Measurements from ENCODE around the gene LRRC15. TPM values are rescaled to one million over a fixed set of nuclear protein-coding genes. Genes with fewer than 3 reads are reported as not detected.

LRRC15 gene
- total RNA-seq, 1 experiment from 2014 or later = 0.28 TPM

GRCh38 chr3:194386066-194386465 is 16.5 kb upstream of the LRRC15 start:
- POLR2A ChIA-PET = no interaction called here

DNA sequence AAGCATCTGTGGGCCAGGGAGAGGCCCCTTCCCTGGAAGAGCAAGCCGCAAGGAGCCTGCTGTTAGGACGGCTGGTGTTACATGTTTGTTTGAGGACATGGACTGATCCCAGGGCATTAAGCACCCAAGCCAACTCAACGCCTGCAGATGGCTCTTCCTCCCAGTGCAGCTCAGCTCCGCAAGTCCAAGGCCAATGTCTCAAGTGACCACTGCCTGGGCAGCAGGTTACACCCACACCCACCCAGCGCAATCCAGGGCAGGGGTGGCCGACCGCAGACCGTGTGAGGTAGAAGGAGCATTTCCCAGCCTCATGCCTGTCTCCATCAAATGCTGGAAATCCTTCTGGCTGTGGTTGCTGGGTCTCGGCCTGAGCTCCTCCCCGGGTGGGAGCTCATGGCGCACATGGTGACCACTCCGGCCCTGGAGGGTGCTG is 15.0 kb upstream of the LRRC15 start:
- CTCF ChIA-PET = no interaction called here
- Histone ChIP-seq H3K9me3 (ENCODE audit: control insufficient read depth, insufficient read depth, low read depth, low read length) (no peaks in the 10 kb centered on the region), H3K4me1 (ENCODE audit: control insufficient read depth, insufficient read depth, low read length) (0 out of 2 replicates have a peak, but pooled peaks cover 6% of the 10 kb centered on the region), H3K27ac (ENCODE audit: low read length) (no peak overlapping the region), H3K27me3 (ENCODE audit: control insufficient read depth, insufficient read depth, low read length) (no peaks in the 10 kb centered on the region), H3K4me3 (ENCODE audit: low read depth in 2 of 2, low read length in 2 of 2) (no peak overlapping the region), H3K36me3 (ENCODE audit: control insufficient read depth, insufficient read depth, low read length) (no peaks in the 10 kb centered on the region)
- TF ChIP-seq POLR2AphosphoS5 (IDR thresholded peaks at IDR 0.05; ENCODE audit: low read depth, low read length) (no peak), REST (IDR thresholded peaks at IDR 0.05; ENCODE audit: insufficient read depth in 1 of 2, low read depth in 2 of 2, low read length in 1 of 2) (no peak), TCF7L2 (IDR thresholded peaks at IDR 0.05; ENCODE audit: low read depth, low read length) (no peak), SIN3A (IDR thresholded peaks at IDR 0.05; ENCODE audit: borderline replicate concordance, insufficient read depth, low read depth, low read length) (no peak), CTCF (IDR thresholded peaks at IDR 0.05) (no peak)
- DNase-seq (ENCODE audit: low read depth, low spot score) (no peak), ATAC-seq (peak; percentile 12; the same call in 1 of the 2 replicates)
- POLR2A ChIA-PET = no interaction called here
- no TSS peak for BruUV-seq (replicated peaks)
- in situ Hi-C loops (cut with HindIII; ENCODE audit: low pct_unique_long_range_greater_than_20kb, low sequenced_read_pairs) (no loop called here), intact Hi-C loops (cut with micrococcal nuclease; ENCODE audit: unreplicated experiment) (no loop called here)

More at GRCh38 chr3:194386066-194386465, 16.5 kb upstream of the LRRC15 start:
- Histone ChIP-seq H3K4me1 (ENCODE audit: control insufficient read depth, insufficient read depth, low read length) (0 out of 2 replicates have a peak, but pooled peaks cover 6% of the 10 kb centered on the region), H3K9me3 (ENCODE audit: control insufficient read depth, insufficient read depth, low read depth, low read length) (no peaks in the 10 kb centered on the region; the same call in 1 of the 2 replicates), H3K27ac (ENCODE audit: low read length) (no peak overlapping the region), H3K27me3 (ENCODE audit: control insufficient read depth, insufficient read depth, low read length) (no peaks in the 10 kb centered on the region; the same call in 1 of the 2 replicates), H3K4me3 (ENCODE audit: low read depth in 2 of 2, low read length in 2 of 2) (no peak overlapping the region), H3K36me3 (ENCODE audit: control insufficient read depth, insufficient read depth, low read length) (no peaks in the 10 kb centered on the region)
- in situ Hi-C loops (cut with HindIII; ENCODE audit: low pct_unique_long_range_greater_than_20kb, low sequenced_read_pairs) = no loop called here
- TF ChIP-seq TCF7L2 (IDR thresholded peaks at IDR 0.05; ENCODE audit: low read depth, low read length) = no peak
- no peak for TF ChIP-seq SIN3A (IDR thresholded peaks at IDR 0.05; ENCODE audit: borderline replicate concordance, insufficient read depth, low read depth, low read length)
- no peak for TF ChIP-seq REST (IDR thresholded peaks at IDR 0.05; ENCODE audit: insufficient read depth in 1 of 2, low read depth in 2 of 2, low read length in 1 of 2)
- TF ChIP-seq CTCF (IDR thresholded peaks at IDR 0.05) = no peak
- no peak for TF ChIP-seq POLR2AphosphoS5 (IDR thresholded peaks at IDR 0.05; ENCODE audit: low read depth, low read length)
- intact Hi-C loops (cut with micrococcal nuclease; ENCODE audit: unreplicated experiment) = no loop called here
- ATAC-seq (no peak), DNase-seq (ENCODE audit: low read depth, low spot score) (no peak)
- CTCF ChIA-PET = no interaction called here
- no TSS peak for BruUV-seq (replicated peaks)
